ENCODE results near the gene IRF4.

- TF ChIP-seq CTCF (IDR thresholded peaks at IDR 0.05) = no peak
- no peak for TF ChIP-seq POLR2A (IDR thresholded peaks at IDR 0.05)
Observed at GRCh38 chr6:349491-349921, 42.0 kb upstream of the IRF4 start.
